ENCODE measurements around the gene DUSP1.
"Not testable (repeated sequence)": the region's sequence is repeated elsewhere in the genome, so short reads cannot be mapped to it uniquely, and the experiment has no call there.

Gene DUSP1

DNA sequence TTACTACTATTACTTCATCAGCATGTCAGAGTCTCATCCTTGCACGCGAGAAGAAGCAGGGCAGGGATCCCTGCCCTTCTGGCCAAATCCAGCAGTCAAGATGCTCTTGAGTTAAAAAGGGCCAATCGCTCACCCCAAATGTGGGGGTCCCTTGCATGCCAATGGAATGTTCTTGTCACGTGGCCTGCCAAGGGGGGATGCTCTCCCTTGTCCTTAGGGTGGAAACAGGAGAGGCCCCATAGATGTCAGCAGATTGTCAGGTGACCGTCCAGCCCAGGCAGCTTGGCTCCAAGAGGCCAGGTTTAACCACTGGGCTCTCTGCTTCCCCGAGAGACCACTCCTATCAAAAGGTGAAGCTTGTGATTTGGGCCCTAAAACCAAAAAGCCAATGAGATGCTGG lies 25.3 kb upstream of the DUSP1 start:
- DNase-seq: no peak

DNA sequence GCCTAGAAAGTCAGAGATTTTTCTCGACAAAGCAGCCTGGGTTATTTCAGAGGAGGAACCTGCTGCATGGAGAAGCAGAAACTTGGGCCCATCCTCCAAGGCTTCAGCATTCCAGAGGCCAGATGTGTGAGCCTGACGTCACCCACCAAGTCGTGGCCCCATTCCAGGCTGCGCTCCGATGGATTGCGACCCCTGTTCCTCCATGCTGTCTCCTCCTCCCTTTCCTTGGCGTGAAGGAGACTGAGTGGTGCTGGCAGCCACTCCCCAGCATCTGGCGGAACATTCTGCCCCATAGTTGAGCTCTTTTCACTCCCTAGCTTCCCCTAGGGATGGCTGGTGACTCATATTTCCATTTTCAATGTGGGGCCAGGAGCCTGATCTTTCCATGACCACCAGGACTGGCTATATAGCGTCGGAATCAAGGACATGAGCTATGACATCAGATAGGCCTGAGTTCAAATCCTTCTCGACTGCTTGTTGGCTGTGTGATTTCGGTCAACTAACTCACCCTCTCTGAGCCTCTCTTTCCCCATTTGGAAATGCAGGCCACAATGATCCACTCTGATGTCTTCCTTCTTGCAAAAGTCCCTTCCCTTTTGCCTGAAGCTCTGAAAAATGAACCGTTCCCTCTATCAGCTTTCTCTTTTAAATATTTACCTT lies 24.5 kb upstream of the DUSP1 start:
- no peak for DNase-seq

DNA sequence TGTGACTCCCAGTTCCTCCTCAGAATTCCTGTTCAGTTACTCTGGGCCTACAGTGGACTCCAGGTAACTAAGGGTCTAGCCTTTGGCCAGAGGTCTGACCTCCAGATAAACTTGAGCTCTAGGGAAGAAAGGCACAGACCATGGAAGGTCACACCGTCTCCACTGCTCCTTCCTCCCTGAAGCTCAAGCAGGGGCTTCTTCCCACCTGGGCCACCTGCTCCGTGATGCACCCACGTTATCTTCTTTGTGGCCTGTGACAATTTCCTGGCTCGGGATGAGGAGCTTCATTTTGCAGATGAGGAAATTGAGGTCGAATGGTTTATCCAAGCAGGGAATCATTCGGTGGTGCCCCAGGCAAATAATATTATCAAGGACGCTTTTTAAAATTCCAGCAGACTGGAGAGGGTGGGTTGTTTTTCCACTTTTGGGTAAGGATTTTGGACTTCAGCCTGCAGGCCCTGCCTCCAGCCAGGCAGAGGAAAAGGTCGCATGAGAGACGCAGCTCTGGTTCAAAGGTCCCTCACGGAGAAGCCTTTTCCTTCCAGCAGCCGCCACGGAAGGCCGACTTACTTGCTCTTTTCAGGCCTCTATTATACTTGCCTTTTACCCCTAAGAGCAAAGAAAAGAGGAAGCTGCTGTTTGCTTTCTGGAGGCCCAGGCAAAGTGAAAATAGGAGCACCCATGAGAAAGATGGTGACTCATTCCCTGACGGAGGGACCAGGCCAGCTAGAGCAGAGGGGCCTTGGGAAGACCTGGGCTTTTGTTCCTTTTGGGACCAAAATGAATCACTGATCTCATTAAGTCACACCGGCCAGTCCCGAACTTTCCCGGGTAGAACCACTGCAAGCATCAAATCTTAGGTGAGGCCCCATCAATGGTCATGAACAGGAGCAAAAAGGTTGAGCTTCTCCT lies 22.8 kb upstream of the DUSP1 start:
- peak; percentile 93 to 98 (median 95) for DNase-seq

DNA sequence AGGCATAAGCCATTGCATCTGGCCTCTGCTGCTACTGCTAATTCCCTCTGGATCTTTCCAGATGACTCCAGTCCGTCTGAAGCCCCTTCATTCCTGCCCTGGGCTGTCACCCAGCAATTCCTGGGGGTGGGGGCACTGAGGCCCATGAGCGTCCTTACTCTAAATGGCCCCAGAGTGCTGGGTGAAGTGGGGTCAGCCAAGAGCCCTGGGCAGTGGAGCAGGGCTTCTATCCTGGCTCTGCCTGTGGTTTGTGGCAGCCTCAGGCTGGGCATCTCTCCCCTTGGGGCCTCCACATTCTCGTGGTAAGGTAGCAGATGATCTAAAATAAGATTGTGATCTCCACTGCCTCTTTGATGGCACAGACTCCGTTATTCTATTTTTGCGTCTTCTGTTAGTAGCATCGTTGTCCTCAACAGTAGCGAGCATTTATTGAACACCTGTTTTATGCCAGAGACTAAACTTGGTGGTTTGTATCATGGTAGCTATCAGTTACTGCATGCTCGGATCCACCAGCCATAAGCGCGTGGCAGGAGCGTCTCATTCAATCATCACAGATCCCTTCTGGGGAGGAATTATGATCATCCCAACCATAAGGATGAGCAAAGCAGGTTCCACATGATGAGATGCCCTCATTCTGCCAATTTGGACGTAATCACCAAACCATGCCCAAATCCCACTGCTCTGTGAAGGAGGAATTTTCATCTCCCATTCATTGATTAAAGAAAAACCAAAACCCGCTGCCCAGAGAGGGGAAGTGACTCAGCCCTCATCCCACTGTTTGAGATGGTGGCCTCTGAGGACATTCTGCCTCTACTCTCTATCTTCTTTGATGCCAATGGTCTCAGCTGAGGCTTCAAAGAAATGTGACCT lies 21.9 kb upstream of the DUSP1 start:
- DNase-seq: peak in 1 of 3 donors; percentile 47

DNA sequence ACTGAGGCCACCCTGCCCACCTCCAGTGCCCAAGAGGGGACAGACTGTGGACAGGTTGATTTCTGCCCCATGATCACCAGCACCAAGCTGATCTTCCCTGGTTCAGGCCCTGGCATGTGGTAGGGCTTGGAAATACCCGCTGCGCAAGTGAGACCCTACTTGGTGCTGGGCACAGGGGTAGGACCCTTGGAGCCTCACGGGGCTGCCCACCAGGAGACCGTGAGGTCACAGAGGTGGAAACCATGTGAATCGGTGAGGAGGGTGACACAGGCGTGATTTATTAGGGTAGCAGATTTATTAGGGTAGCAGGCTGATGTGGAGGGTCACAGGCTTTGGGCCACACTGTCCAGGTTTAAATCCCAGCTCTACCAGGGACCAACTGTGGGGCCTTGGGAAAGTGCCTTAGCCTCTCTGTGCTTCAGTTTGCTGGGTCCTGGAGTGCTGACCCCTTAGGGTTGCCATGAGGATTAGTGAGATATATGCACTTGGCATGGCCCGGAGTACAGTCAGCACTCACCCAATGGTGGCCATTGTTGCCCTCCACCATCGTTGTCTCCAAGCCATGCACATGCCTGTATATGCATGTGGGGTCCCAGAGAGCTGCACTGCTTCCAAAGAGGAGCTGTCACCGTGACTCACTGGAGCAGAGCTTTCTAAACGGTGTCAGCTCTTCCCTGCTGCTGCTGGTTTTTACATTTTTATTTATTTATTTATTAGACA lies 20.9 kb upstream of the DUSP1 start:
- DNase-seq: no peak

DNA sequence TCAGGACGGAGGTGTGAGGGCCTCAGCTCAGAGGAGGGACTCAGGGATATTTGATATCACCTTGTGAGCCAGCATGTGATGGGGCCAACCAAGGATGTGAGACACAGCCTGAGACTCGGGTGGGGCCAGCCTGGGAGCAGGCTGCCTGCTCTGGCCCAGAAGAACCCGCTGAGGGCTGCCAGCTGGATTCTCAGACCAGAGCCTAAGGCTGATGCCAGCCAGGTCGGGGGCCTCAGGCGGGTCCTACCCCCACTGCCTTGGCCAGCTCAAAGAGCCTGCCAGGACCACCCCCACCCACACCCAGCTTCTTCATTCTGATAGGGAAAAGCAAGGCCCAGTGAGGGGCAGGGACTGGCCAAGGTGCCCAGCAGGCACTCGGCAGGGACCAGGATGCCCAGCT lies 20.3 kb upstream of the DUSP1 start:
- DNase-seq: no peak

DNA sequence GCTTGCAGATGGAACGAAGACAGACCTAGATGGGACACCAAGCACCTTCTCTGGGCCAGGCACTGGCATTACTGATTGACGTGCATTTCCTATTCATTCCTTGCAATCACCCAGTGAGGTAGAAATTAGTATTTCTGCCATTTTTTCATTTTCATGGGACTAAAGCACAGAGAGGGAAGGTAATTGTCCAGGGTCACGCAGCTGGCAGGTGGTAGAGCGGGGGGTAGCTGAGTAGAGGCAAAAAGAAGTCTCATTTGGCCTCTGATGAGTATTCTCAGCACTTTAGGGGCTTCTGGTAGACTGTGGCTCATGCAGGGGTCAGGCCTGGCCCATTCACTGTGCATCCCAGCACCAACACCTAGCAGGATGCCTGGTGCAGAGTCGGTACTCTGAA lies 19.5 kb upstream of the DUSP1 start:
- no peak for DNase-seq

DNA sequence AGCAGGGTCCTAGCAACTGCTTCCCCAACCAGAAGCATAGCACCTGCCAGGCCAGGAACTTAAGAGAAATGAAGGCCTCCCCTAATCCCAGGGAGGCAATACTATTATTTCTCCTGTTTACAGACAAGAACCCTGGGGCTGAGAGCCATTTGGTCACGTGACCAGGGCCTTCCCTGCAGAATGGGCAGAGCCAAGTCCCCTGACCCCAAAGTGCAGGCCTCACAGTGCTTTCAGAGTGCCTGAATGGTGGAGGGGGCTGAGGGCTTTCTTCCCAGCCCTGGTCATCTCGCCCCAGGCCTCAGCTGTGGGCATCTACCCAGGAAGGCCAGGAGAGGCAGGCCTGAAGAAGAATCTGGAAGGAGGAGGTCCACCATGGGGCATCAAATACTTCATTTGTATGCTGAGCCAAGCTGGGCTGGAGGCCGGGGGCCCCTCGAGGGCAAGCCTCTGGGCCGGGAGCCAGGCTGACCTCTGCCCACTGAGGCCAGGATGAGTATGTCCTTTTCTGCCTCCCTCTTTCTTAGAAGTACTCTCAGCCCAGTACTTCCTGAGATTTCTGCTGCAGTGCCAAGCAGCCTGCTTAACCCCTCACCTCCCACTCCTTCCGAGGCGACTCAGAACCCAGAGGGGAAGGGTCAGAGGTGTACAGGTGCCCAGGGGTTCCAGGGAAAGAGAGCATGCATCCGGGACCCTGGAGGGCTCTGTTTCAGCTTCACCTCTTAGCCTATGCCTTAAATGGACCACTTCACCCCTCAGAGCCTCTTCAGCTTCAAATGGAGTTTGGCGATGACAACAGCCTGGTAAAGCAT lies 18.9 kb upstream of the DUSP1 start:
- DNase-seq: no peak

DNA sequence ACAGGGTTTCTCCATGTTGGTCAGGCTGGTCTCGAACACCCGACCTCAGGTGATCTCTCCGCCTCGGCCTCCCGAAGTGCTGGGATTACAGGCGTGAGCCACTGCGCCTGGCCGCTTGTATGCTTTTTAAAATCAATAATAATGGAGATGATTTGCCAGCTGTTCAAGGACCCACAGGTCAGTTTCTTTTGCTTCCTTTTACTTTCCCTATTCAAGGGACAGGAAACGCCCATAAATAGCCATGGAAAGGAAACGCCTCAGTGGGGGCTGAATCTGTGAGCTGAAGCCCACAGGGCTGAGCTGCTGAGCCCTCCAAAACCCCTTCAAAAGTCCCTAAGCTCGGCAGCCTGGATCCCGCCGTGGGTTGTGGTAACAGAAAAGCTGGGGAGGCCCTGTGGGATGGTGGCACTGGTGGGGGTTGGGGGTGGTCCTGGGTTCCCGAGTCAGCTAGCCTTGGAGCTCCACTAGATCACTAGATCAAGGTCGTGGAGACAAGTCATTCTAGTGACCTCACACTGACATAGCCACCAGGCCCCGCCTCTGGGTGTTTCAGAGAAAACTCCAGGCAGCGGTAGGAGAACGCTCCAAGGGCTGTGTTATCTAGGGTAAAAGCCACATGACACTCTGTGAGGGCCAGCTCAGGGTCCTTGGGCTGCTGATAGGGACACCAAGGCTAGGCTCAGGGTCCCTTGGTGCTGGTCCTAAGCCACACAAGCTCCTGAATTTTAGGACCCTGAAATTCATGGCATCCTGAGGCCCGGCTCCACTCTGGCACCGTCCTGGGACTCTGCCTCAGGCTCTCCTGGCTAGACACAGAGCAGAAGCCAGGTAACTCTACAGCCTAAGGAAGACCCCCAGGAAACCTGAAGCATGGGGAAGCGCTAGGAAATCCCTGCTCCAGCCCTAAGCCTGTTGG lies 18.0 kb upstream of the DUSP1 start:
- peak; percentile 88 to 91 (median 91) for DNase-seq

DNA sequence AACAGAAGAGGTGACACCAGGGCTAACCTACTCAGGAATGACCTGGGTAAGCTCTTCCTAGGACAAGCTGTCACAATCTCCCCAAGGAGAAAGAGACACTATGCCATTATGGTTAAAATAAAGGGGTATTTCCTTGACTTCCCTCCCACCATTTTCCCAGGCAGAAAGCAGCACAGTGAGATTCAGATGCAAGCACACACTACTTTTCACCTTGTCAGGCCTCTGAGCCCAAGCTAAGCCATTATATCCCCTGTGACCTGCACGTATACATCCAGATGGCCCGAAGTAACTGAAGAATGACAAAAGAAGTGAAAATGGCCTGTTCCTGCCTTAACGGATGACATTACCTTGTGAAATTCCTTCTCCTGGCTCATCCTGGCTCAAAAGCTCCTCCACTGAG lies 16.5 kb upstream of the DUSP1 start:
- DNase-seq: not testable (repeated sequence)

DNA sequence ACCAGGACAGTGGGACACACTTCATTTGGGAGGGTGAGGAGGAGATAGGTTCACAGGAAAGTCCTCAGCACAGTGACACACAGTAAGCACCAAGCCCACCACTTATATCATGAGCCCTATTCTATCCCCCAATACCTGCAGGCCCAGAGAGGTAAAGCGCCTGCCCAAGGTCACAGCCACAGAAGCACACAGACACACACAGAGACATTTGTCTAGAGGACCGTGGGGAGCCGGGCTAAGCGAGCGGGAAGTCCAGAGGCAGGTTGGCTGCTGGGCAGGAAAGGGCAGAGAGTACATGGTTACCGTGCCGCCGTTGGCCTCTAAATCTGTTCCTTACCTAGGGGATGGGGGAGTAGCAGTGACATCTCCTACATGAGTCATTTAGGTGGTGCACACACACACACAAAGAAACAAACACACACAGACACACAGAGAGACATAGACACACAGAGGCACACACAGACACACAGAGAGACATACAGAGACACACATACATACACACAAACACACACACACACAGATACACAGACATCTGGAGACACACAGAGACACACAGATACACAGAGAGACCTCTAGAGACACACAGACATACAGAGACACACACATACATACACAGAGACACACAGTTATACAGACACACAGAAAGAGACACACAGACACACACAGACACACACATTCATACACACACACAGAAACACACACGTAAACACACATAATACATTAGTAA lies 15.9 kb upstream of the DUSP1 start:
- no peak for DNase-seq

DNA sequence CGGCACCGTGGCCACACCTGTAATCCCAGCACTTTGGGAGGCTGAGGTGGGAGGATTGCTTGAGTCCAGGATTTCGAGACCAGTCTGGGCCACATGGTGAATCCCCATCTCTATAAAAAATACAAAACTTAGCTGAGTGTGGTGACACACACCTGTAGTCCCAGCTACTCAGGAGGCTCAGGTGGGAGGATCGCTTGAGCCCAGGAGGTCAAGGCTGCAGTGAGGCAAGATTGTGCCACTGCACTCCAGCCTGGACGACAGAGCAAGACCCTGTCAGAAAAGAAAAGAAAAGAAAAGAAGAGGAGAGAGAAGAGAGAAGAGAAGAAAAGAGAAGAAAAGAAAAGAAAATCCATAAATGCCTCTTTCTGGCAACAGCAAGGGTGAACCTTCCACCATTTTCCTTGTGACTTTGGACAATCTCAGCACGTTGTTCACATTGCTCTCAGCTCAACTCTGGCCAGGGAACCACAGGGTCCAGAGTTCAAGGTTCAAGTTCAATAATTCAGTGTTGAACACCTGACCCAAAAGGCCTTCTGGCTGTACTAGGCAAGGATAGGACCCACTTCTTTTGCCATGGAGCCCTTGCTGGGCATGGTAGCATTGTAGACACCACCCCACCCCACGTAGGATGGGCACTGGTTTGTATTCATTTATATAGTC lies 14.6 kb upstream of the DUSP1 start:
- no peak for DNase-seq

DNA sequence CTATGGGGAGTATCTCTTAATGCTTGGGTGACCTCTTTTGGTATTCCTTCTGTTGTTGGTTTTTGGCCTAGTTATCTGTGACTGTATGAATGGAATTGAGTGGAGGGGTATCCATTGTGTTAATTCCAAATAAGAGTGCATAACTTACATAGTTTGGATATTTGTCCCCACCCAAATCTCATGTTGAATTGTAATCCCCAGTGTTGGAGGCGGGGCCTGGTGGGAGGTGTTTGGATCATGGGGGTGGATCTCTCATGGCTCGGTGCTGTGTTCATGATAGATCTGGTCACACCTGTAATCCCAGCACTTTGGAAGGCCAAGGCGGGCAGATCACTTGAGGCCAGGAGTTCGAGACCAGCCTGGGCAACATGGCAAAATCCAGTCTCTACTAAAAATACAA lies 13.2 kb upstream of the DUSP1 start:
- DNase-seq: not testable (repeated sequence)

DNA sequence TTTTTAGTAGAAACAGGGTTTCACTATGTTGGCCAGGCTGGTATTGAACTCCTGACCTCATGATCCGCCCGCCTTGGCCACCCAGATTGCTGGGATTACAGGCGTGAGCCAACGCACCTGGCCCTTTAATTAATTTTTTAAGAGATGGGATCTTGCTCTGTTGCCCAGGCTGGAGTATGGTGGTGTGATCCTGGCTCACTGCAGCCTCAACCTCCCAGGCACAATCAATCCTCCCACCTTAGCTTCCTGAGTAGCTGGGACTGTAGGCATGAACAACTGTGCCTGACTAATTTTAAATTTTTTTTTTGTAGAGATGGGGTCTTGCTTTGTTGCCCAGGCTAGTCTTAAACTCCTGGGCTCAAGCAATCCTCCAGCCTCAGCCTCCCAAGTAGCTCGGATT lies 12.3 kb upstream of the DUSP1 start:
- DNase-seq: not testable (repeated sequence)

DNA sequence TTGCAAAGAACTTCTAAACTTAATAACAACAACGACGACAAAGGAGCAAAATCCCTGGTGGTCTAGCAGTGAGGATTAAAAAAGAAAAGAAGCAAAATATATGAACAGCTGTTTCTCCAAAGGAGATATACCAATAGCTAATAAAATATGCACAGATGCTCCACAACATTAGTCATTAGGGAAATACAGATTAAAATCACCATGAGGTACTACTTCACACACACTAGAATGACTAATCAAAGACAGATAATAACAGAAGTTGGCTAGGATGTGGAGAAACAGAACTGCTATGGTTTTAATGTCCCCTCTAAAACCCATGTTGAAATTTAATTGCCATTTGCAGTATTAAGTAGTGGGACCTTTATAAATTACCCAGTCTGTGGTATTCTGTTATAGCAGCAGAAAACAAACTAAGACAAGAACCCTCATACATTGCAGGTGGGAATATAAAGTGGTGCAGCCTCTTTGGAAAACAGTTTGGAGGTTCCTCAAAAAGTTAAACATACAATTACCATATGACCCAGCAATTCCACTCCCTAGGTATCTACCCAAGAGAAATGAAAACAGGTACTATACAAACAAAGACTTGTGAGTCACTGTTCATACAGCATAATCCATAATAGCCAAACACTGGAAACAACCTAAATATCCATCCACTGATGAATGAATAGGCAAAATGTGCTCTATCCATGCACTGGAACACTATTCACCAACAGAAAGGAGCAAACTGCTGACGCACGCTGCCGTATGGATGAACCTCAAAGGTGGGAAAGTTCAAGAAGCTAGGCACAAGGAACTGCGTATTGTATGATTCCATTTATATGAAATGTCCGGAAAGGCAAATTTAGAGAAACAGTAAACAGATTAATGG lies 11.4 kb upstream of the DUSP1 start:
- DNase-seq: peak in 2 of 3 donors; percentile 80 to 82

DNA sequence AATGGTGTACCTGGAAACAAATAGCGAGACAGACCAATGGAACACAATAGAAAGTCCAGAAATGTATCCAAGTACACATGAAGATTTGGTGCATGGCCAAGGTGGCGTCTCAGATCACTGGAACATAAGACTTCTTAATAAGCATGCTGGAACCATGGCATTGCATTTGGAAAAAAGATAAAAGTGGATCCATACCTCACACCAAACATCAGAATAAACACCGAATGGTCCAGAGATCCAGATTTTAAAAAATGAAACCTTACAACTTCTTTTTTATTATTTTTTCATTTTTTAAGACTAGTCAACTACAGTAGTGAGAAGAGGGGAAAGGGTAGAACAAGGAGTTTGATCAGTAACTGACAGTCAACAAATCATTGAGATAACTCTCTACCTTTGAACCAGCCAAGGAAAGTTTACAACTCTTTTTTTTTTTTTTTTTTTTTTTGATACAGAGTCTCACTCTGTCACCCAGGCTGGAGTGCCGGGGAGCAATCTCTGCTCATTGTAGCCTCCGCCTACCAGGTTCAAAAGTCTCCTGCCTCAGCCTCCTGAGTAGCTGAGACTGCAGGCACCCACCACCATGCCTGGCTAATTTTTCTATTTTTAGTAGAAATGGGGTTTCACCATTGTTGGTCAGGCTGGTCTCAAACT lies 8.8 kb upstream of the DUSP1 start:
- no peak for DNase-seq

Data from suppressor macrophage treated with lipopolysaccharide for 1 hour (primary cell).